ENCODE data around the gene FIG4.
A peak's percentile ranks its signal among the peaks of the same experiment; 100 is the strongest.
"Not testable (repeated sequence)": the region's sequence is repeated elsewhere in the genome, so short reads cannot be mapped to it uniquely, and the experiment has no call there.

Gene FIG4

DNA sequence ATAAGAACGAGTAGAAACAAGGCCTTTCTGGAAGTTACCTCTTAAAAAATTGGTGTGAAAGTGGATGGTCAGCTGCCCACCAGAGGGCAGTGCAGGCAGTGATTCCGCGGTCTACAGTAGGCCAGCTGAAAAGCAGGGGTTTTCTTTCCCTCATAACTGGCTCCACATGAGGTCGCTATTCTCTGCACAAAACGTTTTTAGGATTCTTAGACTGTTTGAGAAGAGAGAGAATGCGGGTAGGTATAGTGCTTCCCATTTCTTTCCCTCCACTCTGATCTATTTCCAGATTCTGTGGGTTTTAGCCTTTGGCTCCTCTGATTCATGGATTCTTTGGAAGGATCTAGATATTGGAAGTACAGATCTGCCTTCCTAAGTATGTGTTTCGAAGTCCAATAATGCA is 14.2 kb downstream of the FIG4 start:
- no peak overlapping the region for H3K4me3 ChIP-seq
- no peaks in the 10 kb centered on the region for H3K9me3 ChIP-seq
- intact Hi-C loops (cut with DNase I; ENCODE audit: low total_unique reads): loop anchor here (5.0 to 10.0 kb wide), 3 partner anchors 332 to 690 kb away; no protein-coding TSS in a partner anchor
- H3K36me3 ChIP-seq: no peaks in the 10 kb centered on the region
- DNase-seq: peak; percentile 74 to 85
- TF ChIP-seq, protein P1, sequence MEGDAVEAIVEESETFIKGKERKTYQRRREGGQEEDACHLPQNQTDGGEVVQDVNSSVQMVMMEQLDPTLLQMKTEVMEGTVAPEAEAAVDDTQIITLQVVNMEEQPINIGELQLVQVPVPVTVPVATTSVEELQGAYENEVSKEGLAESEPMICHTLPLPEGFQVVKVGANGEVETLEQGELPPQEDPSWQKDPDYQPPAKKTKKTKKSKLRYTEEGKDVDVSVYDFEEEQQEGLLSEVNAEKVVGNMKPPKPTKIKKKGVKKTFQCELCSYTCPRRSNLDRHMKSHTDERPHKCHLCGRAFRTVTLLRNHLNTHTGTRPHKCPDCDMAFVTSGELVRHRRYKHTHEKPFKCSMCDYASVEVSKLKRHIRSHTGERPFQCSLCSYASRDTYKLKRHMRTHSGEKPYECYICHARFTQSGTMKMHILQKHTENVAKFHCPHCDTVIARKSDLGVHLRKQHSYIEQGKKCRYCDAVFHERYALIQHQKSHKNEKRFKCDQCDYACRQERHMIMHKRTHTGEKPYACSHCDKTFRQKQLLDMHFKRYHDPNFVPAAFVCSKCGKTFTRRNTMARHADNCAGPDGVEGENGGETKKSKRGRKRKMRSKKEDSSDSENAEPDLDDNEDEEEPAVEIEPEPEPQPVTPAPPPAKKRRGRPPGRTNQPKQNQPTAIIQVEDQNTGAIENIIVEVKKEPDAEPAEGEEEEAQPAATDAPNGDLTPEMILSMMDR (IDR thresholded peaks at IDR 0.05): peak; percentile 96 to 97
- no peaks in the 10 kb centered on the region for H3K27me3 ChIP-seq
- peaks cover 0 to 10% (median 0%) of the 10 kb centered on the region in 4 donors for H3K4me1 ChIP-seq
- H3K27ac ChIP-seq: no peak overlapping the region

DNA sequence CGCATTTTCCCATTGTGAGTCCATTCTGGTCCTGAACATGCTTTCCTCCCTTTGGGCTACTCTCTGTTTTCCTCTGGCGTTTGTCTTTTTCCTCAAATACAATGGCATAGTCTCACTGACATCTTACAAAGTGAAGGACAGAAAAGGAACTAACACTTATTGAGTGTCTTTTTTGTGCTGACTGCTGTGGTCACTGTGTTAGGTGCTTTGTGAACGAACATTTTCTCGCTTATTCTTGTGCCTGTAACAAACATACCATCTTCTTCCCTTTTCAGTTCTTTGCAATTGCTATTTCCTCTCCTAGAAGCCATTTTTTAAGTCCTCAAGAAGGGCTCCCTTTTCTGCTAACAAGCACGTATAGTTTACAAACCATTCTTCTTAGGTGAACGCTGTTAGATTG is 15.4 kb downstream of the FIG4 start:
- H3K36me3 ChIP-seq: no peaks in the 10 kb centered on the region
- no peak overlapping the region for H3K4me3 ChIP-seq
- DNase-seq: no peak
- H3K27ac ChIP-seq: no peak overlapping the region
- intact Hi-C loops (cut with DNase I; ENCODE audit: low total_unique reads): loop anchor here (5.0 to 10.0 kb wide), 3 partner anchors 331 to 688 kb away; no protein-coding TSS in a partner anchor
- H3K9me3 ChIP-seq: no peaks in the 10 kb centered on the region
- no peaks in the 10 kb centered on the region for H3K27me3 ChIP-seq
- peaks cover 0 to 10% (median 0%) of the 10 kb centered on the region in 4 donors for H3K4me1 ChIP-seq
- TF ChIP-seq, protein P1 (IDR thresholded peaks at IDR 0.05): no peak

- H3K27ac ChIP-seq, H3K27me3 ChIP-seq, H3K9me3 ChIP-seq, H3K36me3 ChIP-seq, DNase-seq, H3K4me3 ChIP-seq: not testable (repeated sequence)
- H3K4me1 ChIP-seq: peaks cover 0 to 10% (median 0%) of the 10 kb centered on the region in 4 donors
- intact Hi-C loops (cut with DNase I; ENCODE audit: low total_unique reads): loop anchor here (5.0 to 10.0 kb wide), 3 partner anchors 329 to 687 kb away; no protein-coding TSS in a partner anchor
Measured at GRCh38 chr6:109708099-109708498, 17.0 kb downstream of the FIG4 start.

GRCh38 chr6:109713097-109713496 is 22.0 kb downstream of the FIG4 start:
- H3K9me3 ChIP-seq: no peaks in the 10 kb centered on the region
- intact Hi-C loops (cut with DNase I; ENCODE audit: low total_unique reads): no loop called here
- H3K4me1 ChIP-seq: peaks cover 0 to 7% (median 0%) of the 10 kb centered on the region in 4 donors
- H3K4me3 ChIP-seq: no peak overlapping the region
- peaks cover 11 to 19% (median 12%) of the 10 kb centered on the region in 3 donors for H3K36me3 ChIP-seq
- TF ChIP-seq, protein P1 (IDR thresholded peaks at IDR 0.05): no peak
- no peak for DNase-seq
- no peak overlapping the region for H3K27ac ChIP-seq
- no peaks in the 10 kb centered on the region for H3K27me3 ChIP-seq

DNA sequence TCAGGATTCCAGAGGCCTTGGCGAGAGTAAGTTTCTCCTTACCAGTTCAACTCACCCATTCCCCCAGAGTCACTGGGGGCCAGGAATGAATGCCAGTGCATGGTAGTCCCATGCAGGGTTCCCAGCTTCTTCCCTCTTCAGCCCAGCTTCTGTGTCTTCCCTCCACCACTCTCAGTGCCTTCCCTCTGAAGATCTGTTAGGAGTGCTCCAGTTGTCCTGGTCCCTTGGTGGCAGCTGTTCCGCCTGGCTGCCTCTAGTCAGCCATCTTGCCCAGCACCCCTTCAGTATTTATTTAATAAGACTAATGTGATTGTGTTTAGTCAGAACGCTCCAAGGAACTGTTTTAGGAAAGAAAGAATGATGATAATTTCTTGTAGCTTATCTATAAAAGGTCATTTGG is 23.1 kb downstream of the FIG4 start:
- Histone ChIP-seq H3K36me3 (peaks cover 15 to 23% (median 18%) of the 10 kb centered on the region in 3 donors), H3K27ac (no peak overlapping the region), H3K4me1 (peaks cover 0 to 7% (median 0%) of the 10 kb centered on the region in 4 donors), H3K9me3 (no peaks in the 10 kb centered on the region), H3K27me3 (no peaks in the 10 kb centered on the region), H3K4me3 (no peak overlapping the region)
- TF ChIP-seq, protein P1 (IDR thresholded peaks at IDR 0.05): no peak
- DNase-seq: no peak
- intact Hi-C loops (cut with DNase I; ENCODE audit: low total_unique reads): no loop called here

- intact Hi-C loops (cut with DNase I; ENCODE audit: low total_unique reads): no loop called here
- TF ChIP-seq, protein P1 (IDR thresholded peaks at IDR 0.05): no peak
- H3K4me3 ChIP-seq: no peak overlapping the region
- peaks cover 0 to 7% (median 0%) of the 10 kb centered on the region in 4 donors for H3K4me1 ChIP-seq
- DNase-seq: no peak
- H3K36me3 ChIP-seq: peaks cover 15 to 23% (median 22%) of the 10 kb centered on the region in 3 donors
- no peaks in the 10 kb centered on the region for H3K27me3 ChIP-seq
- no peaks in the 10 kb centered on the region for H3K9me3 ChIP-seq
- no peak overlapping the region for H3K27ac ChIP-seq
Measured at GRCh38 chr6:109714611-109715010, 23.5 kb downstream of the FIG4 start.
